Measurements from ENCODE around the gene PRKAR1B. TPM values are rescaled to one million over a fixed set of nuclear protein-coding genes. Genes with fewer than 3 reads are reported as not detected.

The PRKAR1B gene
- total RNA-seq: 10 to 100 TPM; 38.8 to 58.6 (median 49.9) TPM

DNA sequence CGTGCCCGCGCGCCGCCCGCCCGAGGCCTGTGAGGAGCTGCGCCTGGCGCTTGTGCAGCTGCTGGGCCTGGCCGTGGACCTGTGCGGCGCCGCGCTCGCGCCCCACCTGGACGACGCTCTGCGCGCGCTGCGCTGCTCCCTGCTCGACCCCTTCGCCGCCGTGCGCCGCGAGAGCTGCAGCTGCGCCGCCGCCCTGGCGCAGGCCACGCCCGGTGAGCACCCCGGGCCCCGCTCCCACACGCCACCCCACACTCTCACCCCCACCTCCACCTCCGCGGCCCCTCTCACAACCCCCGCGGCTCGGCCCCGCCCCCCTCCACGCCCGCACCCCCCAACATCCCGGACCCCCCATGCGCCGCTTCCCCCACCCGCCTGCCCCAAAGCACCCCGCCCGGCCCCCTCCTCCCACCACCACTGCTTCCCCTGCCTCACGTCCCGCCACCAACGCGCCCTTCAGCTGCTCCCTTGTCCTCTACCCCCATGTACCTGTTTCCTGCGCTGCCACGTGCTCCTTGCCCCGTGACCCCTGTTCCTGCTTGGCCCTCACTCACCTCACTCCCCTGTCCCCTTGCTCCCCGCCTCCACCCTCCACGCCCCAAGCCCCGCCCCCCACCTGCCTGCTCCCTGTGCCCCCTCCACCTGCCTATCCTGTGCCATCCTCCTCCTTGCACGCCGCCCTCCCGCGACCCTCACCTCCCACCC lies at the start of gene PRKAR1B:
Gene PRKAR1B (minus strand): TSS at position 178 of the 702 bp plus-strand sequence. CDS start 15,776 bp downstream, outside the sequence.
- peak; percentile 46 for DNase-seq
- peak within 1 kb of the TSS; percentile 86 for H3K4me3 Mint-ChIP-seq
- peak; percentile 73 to 79 for ATAC-seq

DNA sequence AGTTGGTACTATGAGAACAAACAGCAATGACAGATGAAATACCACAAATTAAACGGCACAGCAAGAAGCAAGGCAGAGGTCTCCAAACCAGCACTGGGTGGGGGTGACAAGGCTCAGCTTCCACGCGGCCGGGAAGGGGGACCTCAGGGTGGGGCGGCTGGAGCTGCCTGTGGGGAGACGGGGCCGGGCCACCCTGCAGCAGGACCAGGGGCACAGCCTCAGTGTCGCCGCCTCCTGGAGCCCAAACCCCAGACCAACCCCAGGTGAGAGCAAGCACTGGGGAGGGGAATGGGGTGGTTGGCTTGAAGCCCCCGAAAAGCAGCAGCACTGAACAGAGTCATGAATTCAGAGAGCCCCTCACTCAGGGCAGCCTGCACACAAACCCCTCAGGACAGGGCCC lies 49.3 kb upstream of the PRKAR1B start:
- Mint-ChIP-seq H3K4me1 (ENCODE audit: low read depth) (no peaks in the 10 kb centered on the region), H3K4me3 (no peak overlapping the region)

More for the DNA sequence above, at the start of gene PRKAR1B:
- Mint-ChIP-seq H3K36me3 (ENCODE audit: insufficient read depth) (peaks cover 27% of the 10 kb centered on the region), H3K27me3 (ENCODE audit: low read depth) (no peaks in the 10 kb centered on the region), H3K4me1 (ENCODE audit: low read depth) (peaks cover 20% of the 10 kb centered on the region), H3K9me3 (no peaks in the 10 kb centered on the region)

GRCh38 chr7:774161-775109 lies 47.4 kb upstream of the PRKAR1B start:
- DNase-seq (peak; percentile 66), ATAC-seq (peak; percentile 79 to 83)
- Mint-ChIP-seq H3K27me3 (ENCODE audit: low read depth) (no peaks in the 10 kb centered on the region), H3K9me3 (no peaks in the 10 kb centered on the region), H3K4me3 (no peak overlapping the region), H3K4me1 (ENCODE audit: low read depth) (no peaks in the 10 kb centered on the region), H3K36me3 (ENCODE audit: insufficient read depth) (peaks cover 12% of the 10 kb centered on the region)

More for the DNA sequence above, 49.3 kb upstream of the PRKAR1B start:
- H3K27me3 Mint-ChIP-seq (ENCODE audit: low read depth): no peaks in the 10 kb centered on the region
- no peak for DNase-seq
- ATAC-seq: no peak
- peaks cover 12% of the 10 kb centered on the region for H3K36me3 Mint-ChIP-seq (ENCODE audit: insufficient read depth)
- no peaks in the 10 kb centered on the region for H3K9me3 Mint-ChIP-seq

- peaks cover 12% of the 10 kb centered on the region for H3K36me3 Mint-ChIP-seq (ENCODE audit: insufficient read depth)
- H3K27me3 Mint-ChIP-seq (ENCODE audit: low read depth): no peaks in the 10 kb centered on the region
- ATAC-seq: no peak
Measured at GRCh38 chr7:773622-773915, 46.5 kb upstream of the PRKAR1B start.

DNA sequence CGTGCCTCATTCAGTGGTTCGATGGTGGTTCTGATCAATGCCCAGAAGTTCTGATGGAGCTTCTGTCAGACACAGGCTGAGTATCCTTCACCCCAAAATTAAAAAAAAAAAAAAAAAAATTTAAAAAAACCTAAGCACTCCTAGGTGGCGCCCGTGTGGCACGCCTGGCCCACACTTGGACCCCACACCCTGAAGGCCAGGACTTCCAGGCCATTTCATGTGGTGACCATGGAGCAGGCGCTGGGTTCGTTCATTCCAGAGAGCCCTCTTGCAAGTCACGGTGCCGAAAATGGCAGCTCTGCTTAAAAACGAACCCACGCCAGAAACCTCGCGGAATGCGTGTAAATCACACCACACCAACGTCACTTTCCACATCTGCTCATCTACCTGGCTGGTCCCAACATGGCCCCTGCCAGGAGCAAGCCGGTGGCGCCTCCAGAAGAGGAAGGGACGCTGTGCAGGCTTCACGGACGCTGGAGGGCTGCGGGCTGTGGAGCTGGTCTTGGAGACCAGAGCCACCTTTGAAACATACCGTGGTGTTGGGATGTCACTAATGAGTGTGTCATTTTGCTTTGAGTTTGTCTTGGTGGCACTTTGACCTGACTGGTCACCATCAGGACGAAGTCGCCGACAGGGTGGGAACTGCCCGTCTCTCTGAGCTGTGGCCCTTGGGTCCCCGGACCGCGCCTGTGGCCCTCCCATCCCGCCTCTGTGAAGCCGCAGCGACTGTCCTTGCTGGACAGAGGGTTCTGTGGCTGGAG lies 46.0 kb upstream of the PRKAR1B start:
- DNase-seq: no peak
- no peaks in the 10 kb centered on the region for H3K4me1 Mint-ChIP-seq (ENCODE audit: low read depth)

More at GRCh38 chr7:773622-773915, 46.5 kb upstream of the PRKAR1B start:
- H3K4me1 Mint-ChIP-seq (ENCODE audit: low read depth): no peaks in the 10 kb centered on the region
- H3K9me3 Mint-ChIP-seq: no peaks in the 10 kb centered on the region
- no peak for DNase-seq
- H3K4me3 Mint-ChIP-seq: no peak overlapping the region

DNA sequence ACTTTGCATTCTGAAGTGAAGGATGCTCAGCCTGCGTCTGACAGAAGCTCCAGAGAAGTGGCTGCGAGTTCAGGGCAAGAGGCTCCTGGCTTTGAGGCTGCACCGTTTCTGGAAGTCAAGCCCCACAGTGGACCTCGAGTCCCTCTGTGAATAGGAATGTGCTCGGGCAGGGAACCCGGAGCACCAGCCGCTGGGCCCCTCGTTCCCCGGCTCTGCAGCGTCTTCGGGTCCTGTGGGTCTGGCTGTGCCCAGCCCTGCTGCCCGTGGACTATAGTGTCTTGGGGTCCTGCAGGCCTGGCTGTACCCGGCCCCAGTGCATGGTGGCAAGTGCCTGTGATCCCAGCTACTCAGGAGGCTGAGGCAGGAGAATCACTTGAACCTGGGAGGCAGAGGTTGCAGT lies 45.3 kb upstream of the PRKAR1B start:
- Mint-ChIP-seq H3K4me3 (no peak overlapping the region), H3K4me1 (ENCODE audit: low read depth) (no peaks in the 10 kb centered on the region), H3K9me3 (no peaks in the 10 kb centered on the region), H3K27me3 (ENCODE audit: low read depth) (no peaks in the 10 kb centered on the region), H3K36me3 (ENCODE audit: insufficient read depth) (peaks cover 19% of the 10 kb centered on the region)
- no peak for DNase-seq
- ATAC-seq: no peak

More for the DNA sequence above, 46.0 kb upstream of the PRKAR1B start:
- Mint-ChIP-seq H3K27me3 (ENCODE audit: low read depth) (no peaks in the 10 kb centered on the region), H3K36me3 (ENCODE audit: insufficient read depth) (peaks cover 16% of the 10 kb centered on the region), H3K4me3 (no peak overlapping the region), H3K9me3 (no peaks in the 10 kb centered on the region)
- ATAC-seq: no peak

GRCh38 chr7:772005-772294 lies 44.9 kb upstream of the PRKAR1B start:
- Mint-ChIP-seq H3K4me1 (ENCODE audit: low read depth) (no peaks in the 10 kb centered on the region), H3K4me3 (no peak overlapping the region), H3K27me3 (ENCODE audit: low read depth) (no peaks in the 10 kb centered on the region), H3K9me3 (no peaks in the 10 kb centered on the region), H3K36me3 (ENCODE audit: insufficient read depth) (peaks cover 19% of the 10 kb centered on the region)
- DNase-seq: no peak
- ATAC-seq: no peak

- Mint-ChIP-seq H3K27me3 (ENCODE audit: low read depth) (no peaks in the 10 kb centered on the region), H3K36me3 (ENCODE audit: insufficient read depth) (peaks cover 21% of the 10 kb centered on the region), H3K9me3 (no peaks in the 10 kb centered on the region), H3K4me3 (no peak overlapping the region), H3K4me1 (ENCODE audit: low read depth) (no peaks in the 10 kb centered on the region)
- DNase-seq: no peak
- no peak for ATAC-seq
Measured at GRCh38 chr7:771234-772004, 44.3 kb upstream of the PRKAR1B start.

DNA sequence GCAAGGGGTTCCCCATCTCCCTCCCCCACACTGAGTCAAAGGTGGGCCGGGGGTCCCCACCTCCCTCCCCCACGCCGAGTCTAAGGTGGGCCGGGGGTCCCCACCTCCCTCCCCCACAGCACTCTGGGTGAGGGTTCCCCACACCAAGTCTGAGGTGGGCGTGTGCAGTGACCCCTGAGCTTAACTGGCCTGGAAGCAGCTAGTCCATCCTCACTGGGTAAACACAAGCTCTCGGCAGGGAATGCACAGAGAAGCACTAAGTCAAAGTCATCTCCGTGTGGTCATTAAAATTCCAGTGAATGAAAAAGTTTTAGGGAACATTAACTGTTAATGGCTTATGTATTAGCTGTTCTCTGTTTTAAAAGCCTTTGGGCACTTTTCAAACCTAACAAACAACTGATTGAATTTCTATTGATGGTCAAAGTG lies 43.7 kb upstream of the PRKAR1B start:
- no peaks in the 10 kb centered on the region for H3K9me3 Mint-ChIP-seq
- H3K36me3 Mint-ChIP-seq (ENCODE audit: insufficient read depth): peaks cover 22% of the 10 kb centered on the region
- ATAC-seq (no peak), DNase-seq (no peak)
- no peak overlapping the region for H3K4me3 Mint-ChIP-seq
- no peaks in the 10 kb centered on the region for H3K4me1 Mint-ChIP-seq (ENCODE audit: low read depth)
- H3K27me3 Mint-ChIP-seq (ENCODE audit: low read depth): no peaks in the 10 kb centered on the region

- ATAC-seq (no peak), DNase-seq (no peak)
- Mint-ChIP-seq H3K9me3 (no peaks in the 10 kb centered on the region), H3K36me3 (ENCODE audit: insufficient read depth) (peaks cover 19% of the 10 kb centered on the region), H3K4me1 (ENCODE audit: low read depth) (no peaks in the 10 kb centered on the region), H3K27me3 (ENCODE audit: low read depth) (no peaks in the 10 kb centered on the region), H3K4me3 (no peak overlapping the region)
Measured at GRCh38 chr7:770336-770735, 43.3 kb upstream of the PRKAR1B start.

GRCh38 chr7:768881-769504 lies 41.9 kb upstream of the PRKAR1B start:
- ATAC-seq: peak; percentile 24 to 29
- no peaks in the 10 kb centered on the region for H3K4me1 Mint-ChIP-seq (ENCODE audit: low read depth)

GRCh38 chr7:767941-768731 lies 41.1 kb upstream of the PRKAR1B start:
- no peaks in the 10 kb centered on the region for H3K4me1 Mint-ChIP-seq (ENCODE audit: low read depth)
- DNase-seq (no peak), ATAC-seq (peak in 1 of 2 donors; percentile 70)
- no peaks in the 10 kb centered on the region for H3K27me3 Mint-ChIP-seq (ENCODE audit: low read depth)
- no peaks in the 10 kb centered on the region for H3K9me3 Mint-ChIP-seq
- no peak overlapping the region for H3K4me3 Mint-ChIP-seq
- H3K36me3 Mint-ChIP-seq (ENCODE audit: insufficient read depth): peaks cover 22% of the 10 kb centered on the region

More at GRCh38 chr7:768881-769504, 41.9 kb upstream of the PRKAR1B start:
- no peak for DNase-seq
- no peaks in the 10 kb centered on the region for H3K27me3 Mint-ChIP-seq (ENCODE audit: low read depth)
- no peaks in the 10 kb centered on the region for H3K9me3 Mint-ChIP-seq
- peaks cover 22% of the 10 kb centered on the region for H3K36me3 Mint-ChIP-seq (ENCODE audit: insufficient read depth)
- H3K4me3 Mint-ChIP-seq: no peak overlapping the region

DNA sequence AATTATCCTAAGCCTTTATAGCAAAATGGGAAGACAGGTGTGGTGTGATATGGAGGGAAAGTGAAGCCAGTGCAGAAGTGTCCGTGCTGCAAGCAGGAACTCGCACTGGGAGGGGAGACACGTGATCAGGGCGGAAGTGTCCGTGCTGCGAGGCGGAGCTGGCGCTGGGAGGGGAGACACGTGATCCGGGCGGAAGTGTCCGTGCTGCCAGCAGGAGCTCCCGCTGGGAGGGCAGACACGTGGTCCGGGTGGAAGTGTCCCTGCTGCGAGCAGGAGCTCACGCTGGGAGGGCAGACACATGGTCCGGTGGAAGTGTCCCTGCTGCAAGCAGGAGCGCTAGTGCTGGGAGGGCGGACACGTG lies 40.5 kb upstream of the PRKAR1B start:
- H3K4me3 Mint-ChIP-seq: no peak overlapping the region
- DNase-seq (no peak), ATAC-seq (peak in 1 of 2 donors; percentile 24)
- no peaks in the 10 kb centered on the region for H3K27me3 Mint-ChIP-seq (ENCODE audit: low read depth)
- H3K9me3 Mint-ChIP-seq: no peaks in the 10 kb centered on the region
- H3K36me3 Mint-ChIP-seq (ENCODE audit: insufficient read depth): peaks cover 26% of the 10 kb centered on the region
- no peaks in the 10 kb centered on the region for H3K4me1 Mint-ChIP-seq (ENCODE audit: low read depth)
